Lung microvascular endothelial cell (primary cell): ENCODE measurements around the gene CHD5. TPM values are rescaled to one million over a fixed set of nuclear protein-coding genes. Genes with fewer than 3 reads are reported as not detected.
A peak's percentile ranks its signal among the peaks of the same experiment; 100 is the strongest.

Experiments
- DNase-seq, 2 donors: peaks; one replicate each; pipeline versions ENCODE4 v3.0.0 to v3.0.0-alpha.2; 2010; ENCODE audit warnings: low read depth in 2 of 2
- total RNA-seq: library from RNA; depleted of rRNA; stranded (reverse); fragments of >200 nt; gene quantifications from 2 replicates; pipeline ENCODE4 v1.2.1, GENCODE V29; 2014

The CHD5 gene
- total RNA-seq, 1 donor from 2014 or later: under 0.01 TPM

GRCh38 chr1:6154525-6155319 lies 25.4 kb downstream of the CHD5 start:
- no peak for DNase-seq

- DNase-seq: no peak
Measured at GRCh38 chr1:6152882-6153281, 27.2 kb downstream of the CHD5 start.

- DNase-seq: no peak
Measured at GRCh38 chr1:6152181-6152580, 27.9 kb downstream of the CHD5 start.

- no peak for DNase-seq
Measured at GRCh38 chr1:6151291-6151822, 28.8 kb downstream of the CHD5 start.

GRCh38 chr1:6150006-6150938 lies 29.8 kb downstream of the CHD5 start:
- no peak for DNase-seq

GRCh38 chr1:6149597-6149996 lies 30.5 kb downstream of the CHD5 start:
- no peak for DNase-seq

- DNase-seq: peak; percentile 34 to 52
Measured at GRCh38 chr1:6148497-6149241, 31.5 kb downstream of the CHD5 start.

GRCh38 chr1:6145864-6146410 lies 34.2 kb downstream of the CHD5 start:
- no peak for DNase-seq

GRCh38 chr1:6145396-6145750 lies 34.7 kb downstream of the CHD5 start:
- no peak for DNase-seq

- DNase-seq: no peak
Measured at GRCh38 chr1:6144647-6145395, 35.3 kb downstream of the CHD5 start.

GRCh38 chr1:6144175-6144574 lies 35.9 kb downstream of the CHD5 start:
- no peak for DNase-seq

GRCh38 chr1:6143395-6143794 lies 36.7 kb downstream of the CHD5 start:
- DNase-seq: no peak

- no peak for DNase-seq
Measured at GRCh38 chr1:6142734-6143133, 37.4 kb downstream of the CHD5 start.

- no peak for DNase-seq
Measured at GRCh38 chr1:6142036-6142621, 38.0 kb downstream of the CHD5 start.

- DNase-seq: no peak
Measured at GRCh38 chr1:6141592-6141991, 38.5 kb downstream of the CHD5 start.

GRCh38 chr1:6140413-6140812 lies 39.7 kb downstream of the CHD5 start:
- no peak for DNase-seq

- no peak for DNase-seq
Measured at GRCh38 chr1:6137758-6138157, 42.4 kb downstream of the CHD5 start.

- DNase-seq: no peak
Measured at GRCh38 chr1:6136516-6137220, 43.5 kb downstream of the CHD5 start.

GRCh38 chr1:6134741-6135510 lies 45.2 kb downstream of the CHD5 start:
- no peak for DNase-seq
